Activated CD4-positive, CD25-positive, alpha-beta regulatory T cell treated with anti-CD3 and anti-CD28 coated beads, Interleukin-2, amount 50 U/mL, for 72 hours (primary cell): Measurements from ENCODE around the gene CRHR2.

Experiments used
- DNase-seq: peaks from one replicate; pipeline ENCODE4 v3.0.0; 2021

Gene CRHR2

GRCh38 chr7:30613366-30614325 is 68.6 kb downstream of the CRHR2 start:
- no peak for DNase-seq

- DNase-seq: no peak
These were observed 69.5 kb downstream of the CRHR2 start for GRCh38 chr7:30612658-30613265.

GRCh38 chr7:30605832-30606231 is 76.4 kb downstream of the CRHR2 start:
- DNase-seq: no peak

GRCh38 chr7:30604901-30605300 is 77.4 kb downstream of the CRHR2 start:
- no peak for DNase-seq
